ENCODE data around the gene NXPE4. TPM values are rescaled to one million over a fixed set of nuclear protein-coding genes. Genes with fewer than 3 reads are reported as not detected.

The NXPE4 gene
- polyA plus RNA-seq, 3 donors: not detected

- Histone ChIP-seq H3K4me1 (ENCODE audit: control insufficient read depth in 1 of 2, insufficient read depth in 2 of 2, low read length in 2 of 2) (no peaks in the 10 kb centered on the region), H3K9ac (ENCODE audit: insufficient read depth, low read length, poor library complexity, severe bottlenecking) (no peak overlapping the region), H4K20me1 (ENCODE audit: insufficient read depth, low read length) (no peaks in the 10 kb centered on the region), H2AFZ (ENCODE audit: insufficient read depth, low read depth, low read length, poor library complexity, severe bottlenecking) (no peak overlapping the region), H3K36me3 (replicated peaks in 1 of 2; ENCODE audit: control insufficient read depth in 1 of 2, insufficient read depth in 2 of 2, low read length in 2 of 2) (no peaks in the 10 kb centered on the region), H3K27me3 (ENCODE audit: control insufficient read depth in 2 of 2, insufficient read depth in 2 of 2, low read length in 2 of 2) (no peaks in the 10 kb centered on the region), H3K4me2 (replicated peaks; ENCODE audit: extremely low read depth, low read length, poor library complexity, severe bottlenecking) (no peak overlapping the region), H3K4me3 (replicated peaks in 1 of 3; ENCODE audit: low read depth in 2 of 3, low read length in 3 of 3) (no peak overlapping the region), H3K9me3 (replicated peaks in 1 of 2; ENCODE audit: control insufficient read depth in 1 of 2, insufficient read depth in 1 of 2, low read length in 2 of 2) (peaks cover 12 to 100% of the 10 kb centered on the region in 2 donors), H3K79me2 (ENCODE audit: insufficient read depth, low read length) (no peaks in the 10 kb centered on the region), H3K27ac (ENCODE audit: low read depth in 1 of 2, low read length in 2 of 2) (no peak overlapping the region)
- Mint-ChIP-seq H3K27ac (no peak overlapping the region), H3K9me3 (peaks cover 0 to 14% (median 5%) of the 10 kb centered on the region in 7 donors), H3K36me3 (no peaks in the 10 kb centered on the region), H3K4me3 (no peak overlapping the region), H3K27me3 (ENCODE audit: low read depth in 3 of 3) (no peaks in the 10 kb centered on the region), H3K4me1 (no peaks in the 10 kb centered on the region)
- 90% methylated on average over 2 of the region's 10 CpGs for WGBS (ENCODE audit: insufficient coverage)
- intact Hi-C loops (cut with micrococcal nuclease): no loop called here
- DNase-seq: no peak
- TF ChIP-seq CTCF (IDR thresholded peaks at IDR 0.05): no peak
Observed at GRCh38 chr11:114619659-114620173, 24.1 kb upstream of the NXPE4 start.

- H3K27me3 Mint-ChIP-seq (ENCODE audit: low read depth in 3 of 3): no peaks in the 10 kb centered on the region
- intact Hi-C loops (cut with micrococcal nuclease): no loop called here
- H3K36me3 Mint-ChIP-seq: no peaks in the 10 kb centered on the region
- no peaks in the 10 kb centered on the region for H3K4me1 Mint-ChIP-seq
- Histone ChIP-seq H3K27ac (ENCODE audit: low read depth in 1 of 2, low read length in 2 of 2) (no peak overlapping the region), H3K27me3 (ENCODE audit: control insufficient read depth in 2 of 2, insufficient read depth in 2 of 2, low read length in 2 of 2) (no peaks in the 10 kb centered on the region), H3K4me2 (replicated peaks; ENCODE audit: extremely low read depth, low read length, poor library complexity, severe bottlenecking) (no peak overlapping the region), H3K9me3 (replicated peaks in 1 of 2; ENCODE audit: control insufficient read depth in 1 of 2, insufficient read depth in 1 of 2, low read length in 2 of 2) (peaks cover 14 to 100% of the 10 kb centered on the region in 2 donors), H3K9ac (ENCODE audit: insufficient read depth, low read length, poor library complexity, severe bottlenecking) (no peak overlapping the region), H3K4me1 (ENCODE audit: control insufficient read depth in 1 of 2, insufficient read depth in 2 of 2, low read length in 2 of 2) (no peaks in the 10 kb centered on the region), H2AFZ (ENCODE audit: insufficient read depth, low read depth, low read length, poor library complexity, severe bottlenecking) (no peak overlapping the region), H3K36me3 (replicated peaks in 1 of 2; ENCODE audit: control insufficient read depth in 1 of 2, insufficient read depth in 2 of 2, low read length in 2 of 2) (no peaks in the 10 kb centered on the region), H3K79me2 (ENCODE audit: insufficient read depth, low read length) (no peaks in the 10 kb centered on the region), H3K4me3 (replicated peaks in 1 of 3; ENCODE audit: low read depth in 2 of 3, low read length in 3 of 3) (no peak overlapping the region), H4K20me1 (ENCODE audit: insufficient read depth, low read length) (no peaks in the 10 kb centered on the region)
- H3K27ac Mint-ChIP-seq: no peak overlapping the region
- WGBS (ENCODE audit: insufficient coverage): 100% methylated on average over 3 of the region's 5 CpGs
- peaks cover 0 to 18% (median 5%) of the 10 kb centered on the region in 7 donors for H3K9me3 Mint-ChIP-seq
- no peak for DNase-seq
- no peak for TF ChIP-seq CTCF (IDR thresholded peaks at IDR 0.05)
- no peak overlapping the region for H3K4me3 Mint-ChIP-seq
Observed at GRCh38 chr11:114618139-114618538, 22.6 kb upstream of the NXPE4 start.

Data from CD14-positive monocyte (primary cell).